Calu3 (cell line): ENCODE data around the gene GOLPH3L. TPM values are rescaled to one million over a fixed set of nuclear protein-coding genes. Genes with fewer than 3 reads are reported as not detected.
"Not testable (repeated sequence)": the region's sequence is repeated elsewhere in the genome, so short reads cannot be mapped to it uniquely, and the experiment has no call there.

ENCODE experiments used
- BruUV-seq: library from RNA; stranded (reverse); fragments of 400-500 nt; replicated peaks from 2 replicates; lab custom pipeline; 2021; lab: Mats Ljungman, UMichigan
- CTCF ChIA-PET: fragments of 300-600 bp; sonication (Branson Sonifier 250); formaldehyde crosslinking; loops from one replicate; lab custom pipeline; 2022; ENCODE audit warnings: antibody characterized with exemption; lab: Charles Lee
- DNase-seq: peaks from one replicate; pipeline ENCODE4 v3.0.0; 2022
- H3K27ac Mint-ChIP-seq: one replicate; pipeline ENCODE4 v1.8.0; 2022; ENCODE audit warnings: mixed read lengths; ENCODE audit not compliant: unreplicated experiment
- H3K27me3 Mint-ChIP-seq: one replicate; pipeline ENCODE4 v1.8.0; 2022; ENCODE audit warnings: mixed read lengths; ENCODE audit not compliant: unreplicated experiment
- H3K36me3 Mint-ChIP-seq: one replicate; pipeline ENCODE4 v1.8.0; 2022; ENCODE audit warnings: mild to moderate bottlenecking, moderate library complexity, mixed read lengths; ENCODE audit not compliant: insufficient read depth, unreplicated experiment
- H3K4me1 Mint-ChIP-seq: one replicate; pipeline ENCODE4 v1.8.0; 2022; ENCODE audit warnings: mild to moderate bottlenecking, low read depth, mixed read lengths; ENCODE audit not compliant: unreplicated experiment
- H3K4me3 Mint-ChIP-seq: one replicate; pipeline ENCODE4 v1.8.0; 2022; ENCODE audit warnings: mild to moderate bottlenecking, low read depth, moderate library complexity, mixed read lengths; ENCODE audit not compliant: unreplicated experiment
- H3K9me3 Mint-ChIP-seq: one replicate; pipeline ENCODE4 v1.8.0; 2022; ENCODE audit warnings: low read depth, mixed read lengths; ENCODE audit not compliant: unreplicated experiment
- intact Hi-C: fragments of 100-400 bp; cut with micrococcal nuclease; formaldehyde crosslinking; loops from one replicate; pipeline ENCODE4 v1.10.0; 2022; ENCODE audit not compliant: unreplicated experiment
- total RNA-seq: library from RNA; stranded (reverse); gene quantifications from 2 replicates; pipeline ENCODE4 v1.2.3, GENCODE V29; 2022
- TF ChIP-seq, protein P1 (sequence below): fragments of 200-600 bp; IDR thresholded peaks from one replicate; pipeline ENCODE4 v1.8.0; 2022; ENCODE audit warnings: antibody characterized with exemption; ENCODE audit not compliant: unreplicated experiment

The GOLPH3L gene
- total RNA-seq, 1 experiment from 2014 or later, result 64.7 TPM

DNA sequence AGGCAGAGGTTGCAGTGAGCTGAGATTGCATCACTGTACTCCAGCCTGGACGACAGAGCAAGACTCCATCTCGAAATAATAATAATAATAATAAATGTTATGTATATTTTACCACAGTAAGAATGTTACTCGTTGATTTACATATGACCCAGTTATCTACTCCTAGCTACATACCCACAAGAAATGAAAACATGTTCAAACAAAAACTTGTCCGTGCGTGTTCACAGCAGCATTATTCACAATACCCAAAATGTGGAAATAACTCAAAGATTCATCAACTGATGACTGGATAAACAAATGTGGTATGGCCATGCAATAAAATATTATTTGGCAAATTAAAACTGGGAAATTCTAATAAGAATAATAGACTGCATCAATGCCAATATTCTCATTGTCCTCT lies 35.8 kb downstream of the GOLPH3L start:
- H3K9me3 Mint-ChIP-seq, result no peaks in the 10 kb centered on the region
- H3K27ac Mint-ChIP-seq, result no peak overlapping the region
- H3K4me3 Mint-ChIP-seq, result no peak overlapping the region
- TF ChIP-seq, protein P1, sequence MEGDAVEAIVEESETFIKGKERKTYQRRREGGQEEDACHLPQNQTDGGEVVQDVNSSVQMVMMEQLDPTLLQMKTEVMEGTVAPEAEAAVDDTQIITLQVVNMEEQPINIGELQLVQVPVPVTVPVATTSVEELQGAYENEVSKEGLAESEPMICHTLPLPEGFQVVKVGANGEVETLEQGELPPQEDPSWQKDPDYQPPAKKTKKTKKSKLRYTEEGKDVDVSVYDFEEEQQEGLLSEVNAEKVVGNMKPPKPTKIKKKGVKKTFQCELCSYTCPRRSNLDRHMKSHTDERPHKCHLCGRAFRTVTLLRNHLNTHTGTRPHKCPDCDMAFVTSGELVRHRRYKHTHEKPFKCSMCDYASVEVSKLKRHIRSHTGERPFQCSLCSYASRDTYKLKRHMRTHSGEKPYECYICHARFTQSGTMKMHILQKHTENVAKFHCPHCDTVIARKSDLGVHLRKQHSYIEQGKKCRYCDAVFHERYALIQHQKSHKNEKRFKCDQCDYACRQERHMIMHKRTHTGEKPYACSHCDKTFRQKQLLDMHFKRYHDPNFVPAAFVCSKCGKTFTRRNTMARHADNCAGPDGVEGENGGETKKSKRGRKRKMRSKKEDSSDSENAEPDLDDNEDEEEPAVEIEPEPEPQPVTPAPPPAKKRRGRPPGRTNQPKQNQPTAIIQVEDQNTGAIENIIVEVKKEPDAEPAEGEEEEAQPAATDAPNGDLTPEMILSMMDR, result no peak
- DNase-seq, result no peak
- CTCF ChIA-PET, result no interaction called here
- intact Hi-C loops, result no loop called here
- peaks cover 53% of the 10 kb centered on the region for H3K36me3 Mint-ChIP-seq
- H3K4me1 Mint-ChIP-seq, result peaks cover 19% of the 10 kb centered on the region
- no peaks in the 10 kb centered on the region for H3K27me3 Mint-ChIP-seq
- no TSS peak for BruUV-seq

DNA sequence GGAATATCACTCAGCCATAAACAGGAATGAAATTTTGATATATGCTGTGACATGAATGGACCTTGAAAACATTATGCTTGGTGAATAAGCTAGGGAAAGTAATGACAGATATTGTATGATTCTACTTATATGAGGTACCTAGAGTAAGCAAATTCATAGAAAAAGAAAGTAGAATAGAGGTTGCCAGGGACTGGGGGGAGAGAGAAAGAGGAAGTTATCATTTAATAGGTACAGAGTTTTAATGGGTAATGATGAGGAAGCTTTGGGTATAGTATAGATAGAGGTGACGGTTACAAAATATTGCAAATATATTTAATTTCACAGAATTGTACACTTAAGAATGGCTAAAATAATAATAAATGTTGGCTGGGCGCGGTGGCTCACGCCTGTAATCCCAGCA lies 36.4 kb downstream of the GOLPH3L start:
- H3K36me3 Mint-ChIP-seq, result peaks cover 51% of the 10 kb centered on the region
- H3K4me3 Mint-ChIP-seq, result no peak overlapping the region
- H3K9me3 Mint-ChIP-seq, result no peaks in the 10 kb centered on the region
- TF ChIP-seq, protein P1, result no peak
- intact Hi-C loops, result no loop called here
- H3K27me3 Mint-ChIP-seq, result no peaks in the 10 kb centered on the region
- peak overlapping the region; percentile 2 for H3K27ac Mint-ChIP-seq
- BruUV-seq, result no TSS peak
- CTCF ChIA-PET, result no interaction called here
- DNase-seq, result no peak
- peaks cover 14% of the 10 kb centered on the region for H3K4me1 Mint-ChIP-seq

DNA sequence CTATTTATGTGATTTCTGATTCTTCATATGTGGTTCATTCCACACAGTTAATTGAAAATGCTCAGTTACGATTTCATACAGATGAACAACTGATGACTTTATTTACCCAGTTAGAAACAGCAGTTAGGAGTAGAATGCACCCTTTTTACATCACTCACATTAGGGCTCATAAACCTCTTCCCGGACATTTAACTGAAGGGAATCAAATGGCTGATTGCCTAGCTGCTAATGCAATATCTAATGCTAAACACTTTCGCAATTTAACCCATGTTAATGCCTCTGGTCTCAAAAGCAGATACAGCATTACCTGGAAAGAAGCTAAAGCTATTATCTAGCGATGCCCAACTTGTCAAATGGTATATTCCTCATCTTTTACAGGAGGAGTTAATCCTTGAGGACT lies 39.9 kb downstream of the GOLPH3L start:
- H3K9me3 Mint-ChIP-seq, H3K4me3 Mint-ChIP-seq, H3K27ac Mint-ChIP-seq, H3K27me3 Mint-ChIP-seq, BruUV-seq, DNase-seq, intact Hi-C loops: not testable (repeated sequence)
- H3K36me3 Mint-ChIP-seq, result peaks cover 54% of the 10 kb centered on the region
- H3K4me1 Mint-ChIP-seq, result peaks cover 14% of the 10 kb centered on the region
- CTCF ChIA-PET, result interaction anchor here (0.6 kb wide), 1 partner anchor 156 kb away, joined by 4 read pairs; no protein-coding TSS in a partner anchor

DNA sequence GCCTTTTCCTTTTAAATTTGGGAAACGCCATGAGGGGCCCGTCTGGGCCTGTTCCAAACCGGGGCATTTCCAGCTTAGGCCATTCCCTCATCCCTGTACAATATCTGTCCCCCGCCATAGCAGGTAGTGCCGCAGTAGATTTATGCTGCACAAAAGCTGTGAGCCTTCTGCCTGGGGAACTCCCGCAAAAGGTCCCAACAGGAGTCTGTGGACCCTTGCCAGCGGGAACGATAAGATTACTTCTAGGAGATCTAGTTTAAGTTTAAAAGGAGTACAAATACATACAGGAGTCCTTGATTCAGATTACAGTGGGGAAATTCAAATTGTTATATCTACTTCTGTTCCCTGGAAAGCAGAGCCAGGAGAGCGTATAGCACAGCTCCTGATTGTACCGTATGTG lies 42.3 kb downstream of the GOLPH3L start:
- Mint-ChIP-seq H3K4me1 (peaks cover 22% of the 10 kb centered on the region), H3K36me3 (peaks cover 59% of the 10 kb centered on the region)
- CTCF ChIA-PET, H3K4me3 Mint-ChIP-seq, H3K9me3 Mint-ChIP-seq, intact Hi-C loops, BruUV-seq, DNase-seq, H3K27ac Mint-ChIP-seq, H3K27me3 Mint-ChIP-seq: not testable (repeated sequence)

DNA sequence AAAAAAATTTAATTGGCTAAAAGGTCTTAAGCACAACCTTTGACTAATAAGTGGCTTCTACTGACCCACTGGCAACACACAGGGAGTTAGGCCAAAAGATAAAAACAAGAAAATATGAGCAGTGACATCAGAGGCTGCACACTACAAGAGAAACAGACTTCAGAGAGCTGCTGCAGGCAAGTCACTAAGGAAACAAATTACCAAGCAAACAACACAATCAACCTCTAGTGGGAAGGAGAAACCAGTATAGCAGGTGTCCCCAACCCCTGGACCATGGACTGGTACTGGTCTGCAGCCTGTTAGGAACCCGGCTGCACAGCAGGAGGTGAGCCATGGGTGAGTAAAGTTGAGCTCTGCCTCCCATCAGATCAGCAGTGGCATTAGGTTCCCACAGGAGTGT lies 46.8 kb downstream of the GOLPH3L start:
- no peaks in the 10 kb centered on the region for H3K9me3 Mint-ChIP-seq
- peaks cover 63% of the 10 kb centered on the region for H3K36me3 Mint-ChIP-seq
- H3K4me1 Mint-ChIP-seq, result peaks cover 22% of the 10 kb centered on the region
- TF ChIP-seq, protein P1, result no peak
- no peak overlapping the region for H3K4me3 Mint-ChIP-seq
- no peak overlapping the region for H3K27ac Mint-ChIP-seq
- peak; percentile 32 for DNase-seq
- BruUV-seq, result no TSS peak
- intact Hi-C loops, result no loop called here
- CTCF ChIA-PET, result interaction anchor here (0.6 to 0.7 kb wide), 2 partner anchors 229 to 238 kb away, joined by 5 read pairs; no protein-coding TSS in a partner anchor
- no peaks in the 10 kb centered on the region for H3K27me3 Mint-ChIP-seq
